ENCODE data around the gene KRT15. TPM values are rescaled to one million over a fixed set of nuclear protein-coding genes. Genes with fewer than 3 reads are reported as not detected.

KRT15 gene
- total and polyA plus RNA-seq, 9 of the 15 experiments (the other 6 are each of a cell fraction or from before 2014, with no cell fraction given) = 0.28 to 4.4 (median 0.56) TPM

- TF ChIP-seq STAT5A (IDR thresholded peaks at IDR 0.05; ENCODE audit: borderline replicate concordance, low read length) (no peak), SMARCA4 (IDR thresholded peaks at IDR 0.05) (no peak), IRF1 (CRISPR knock-in tag; IDR thresholded peaks at IDR 0.05; ENCODE audit: borderline replicate concordance) (no peak)
These were observed 5.1 kb upstream of the KRT15 start (continued) for GRCh38 chr17:41523787-41524186.

- Histone ChIP-seq H3K27ac (ENCODE audit: extremely low read depth, low read depth, low read length) (no peak overlapping the region), H3K79me2 (ENCODE audit: control insufficient read depth, insufficient read depth, low read length) (peaks cover 25% of the 10 kb centered on the region), H3K4me1 (replicated peaks in 1 of 2; ENCODE audit: control insufficient read depth in 2 of 2, insufficient read depth in 2 of 2, low read length in 2 of 2) (peaks cover 36 to 79% of the 10 kb centered on the region in 2 experiments), H3K9me3 (replicated peaks; ENCODE audit: control insufficient read depth, insufficient read depth, low read depth, low read length) (no peaks in the 10 kb centered on the region), H3K27me3 (ENCODE audit: control insufficient read depth in 2 of 2, insufficient read depth in 2 of 2, low read length in 2 of 2) (no peaks in the 10 kb centered on the region), H4K20me1 (replicated peaks; ENCODE audit: control insufficient read depth, insufficient read depth, low read length) (no peaks in the 10 kb centered on the region; the same call in 1 of the 2 replicates), H3K4me2 (ENCODE audit: insufficient read depth, low read length) (no peak overlapping the region), H3K9ac (ENCODE audit: insufficient read depth in 1 of 2, low read depth in 2 of 2, low read length in 2 of 2) (no peak overlapping the region), H2AFZ (ENCODE audit: low read depth, low read length) (no peak overlapping the region), H3K9me1 (ENCODE audit: control insufficient read depth, insufficient read depth, low read length) (no peaks in the 10 kb centered on the region), H3K36me3 (ENCODE audit: control insufficient read depth, insufficient read depth, low read length) (peaks cover 33% of the 10 kb centered on the region; the same call in 1 of the 3 replicates), H3K4me3 (no peak overlapping the region)
- in situ Hi-C loops (cut with MboI) (no loop called here), intact Hi-C loops (cut with micrococcal nuclease) (no loop called here)
- no peak for TF ChIP-seq CREBBP (IDR thresholded peaks at IDR 0.05; ENCODE audit: low read depth, low read length)
- TF ChIP-seq ADNP (tag; IDR thresholded peaks at IDR 0.05) = peak; percentile 44; the same call in 1 of the 2 replicates
- 0 out of 2 replicates have a peak, but pooled peaks have one; percentile 9 for TF ChIP-seq SMARCA5 (IDR thresholded peaks at IDR 0.05)
- TF ChIP-seq NFIC (IDR thresholded peaks at IDR 0.05) = 0 out of 2 replicates have a peak, but pooled peaks have one; percentile 4
- peak; percentile 3 for TF ChIP-seq BRD9 (IDR thresholded peaks at IDR 0.05; ENCODE audit: low read depth, partially characterized antibody)
- no peak for DNase-seq (ENCODE audit: extremely low read depth in 1 of 4, low spot score in 3 of 4)
- CTCF ChIA-PET (ENCODE audit: low intra/inter-chr PET ratio) = no interaction called here
- 64% methylated on average over 4 of the region's 4 CpGs for WGBS (ENCODE audit: insufficient coverage, low coverage, missing lambda C conversion rate)
- POLR2A ChIA-PET = no interaction called here
- no peak for ATAC-seq
- BruUV-seq (replicated peaks) = no TSS peak
- peak; percentile 26 for FAIRE-seq
These were observed 4.5 kb upstream of the KRT15 start for GRCh38 chr17:41523225-41523593.
